NCI-H446 (cell line): ENCODE measurements around the gene TMC7.
"Not testable (repeated sequence)": the region's sequence is repeated elsewhere in the genome, so short reads cannot be mapped to it uniquely, and the experiment has no call there.

Source experiments
- DNase-seq, 2 experiments: peaks; one replicate each; lab custom pipeline; 2025; lab: John Stamatoyannopoulos, UW

TMC7 gene

GRCh38 chr16:18983565-18984434 is at the start of gene TMC7:
Gene TMC7, plus strand, starts transcription at chr16:18983934. Its CDS starts 130 bp downstream, at chr16:18984064.
- peak; percentile 2 to 76 for DNase-seq

- DNase-seq, result no peak
Measured at GRCh38 chr16:18936727-18937340, 46.9 kb upstream of the TMC7 start.

GRCh38 chr16:18937390-18937789 is 46.3 kb upstream of the TMC7 start:
- no peak for DNase-seq

GRCh38 chr16:18938986-18939385 is 44.7 kb upstream of the TMC7 start:
- no peak for DNase-seq

GRCh38 chr16:18941471-18941870 is 42.3 kb upstream of the TMC7 start:
- no peak for DNase-seq

GRCh38 chr16:18942061-18942460 is 41.7 kb upstream of the TMC7 start:
- no peak for DNase-seq

GRCh38 chr16:18943414-18943813 is 40.3 kb upstream of the TMC7 start:
- no peak for DNase-seq

GRCh38 chr16:18945233-18945632 is 38.5 kb upstream of the TMC7 start:
- no peak for DNase-seq

- peak in 1 of 2 experiments; percentile 42 for DNase-seq
Measured at GRCh38 chr16:18948372-18949020, 35.2 kb upstream of the TMC7 start.

- no peak for DNase-seq
Measured at GRCh38 chr16:18950469-18951185, 33.1 kb upstream of the TMC7 start.

- no peak for DNase-seq
Measured at GRCh38 chr16:18953547-18953946, 30.2 kb upstream of the TMC7 start.

GRCh38 chr16:18955874-18956580 is 27.7 kb upstream of the TMC7 start:
- DNase-seq, result not testable (repeated sequence)

GRCh38 chr16:18956658-18957241 is 27.0 kb upstream of the TMC7 start:
- DNase-seq, result not testable (repeated sequence)

- no peak for DNase-seq
Measured at GRCh38 chr16:18958621-18959029, 25.1 kb upstream of the TMC7 start.

- no peak for DNase-seq
Measured at GRCh38 chr16:18959031-18959505, 24.7 kb upstream of the TMC7 start.

- no peak for DNase-seq
Measured at GRCh38 chr16:18965555-18965954, 18.2 kb upstream of the TMC7 start.

GRCh38 chr16:18966791-18967190 is 16.9 kb upstream of the TMC7 start:
- no peak for DNase-seq

- peak; percentile 62 to 84 for DNase-seq
Measured at GRCh38 chr16:18969050-18969854, 14.5 kb upstream of the TMC7 start.

GRCh38 chr16:18969855-18970240 is 13.9 kb upstream of the TMC7 start:
- DNase-seq, result no peak

- no peak for DNase-seq
Measured at GRCh38 chr16:18975109-18975508, 8.6 kb upstream of the TMC7 start.
